Vagina (tissue), 2 donors: ENCODE measurements around the gene MMP28. TPM values are rescaled to one million over a fixed set of nuclear protein-coding genes. Genes with fewer than 3 reads are reported as not detected.
A peak's percentile ranks its signal among the peaks of the same experiment; 100 is the strongest.

Experiments
- DNase-seq, 2 donors: peaks; one replicate each; pipeline ENCODE4 v3.0.0-alpha.2; 2017; ENCODE audit errors: extremely low spot score in 2 of 2
- H3K27ac ChIP-seq: fragments of 200-600 bp; sonication (generic); one replicate; pipeline ENCODE4 v1.5.1; 2019
- H3K27me3 ChIP-seq: fragments of 200-600 bp; sonication (generic); one replicate; pipeline ENCODE4 v1.5.1; 2019
- H3K36me3 ChIP-seq, 2 donors: fragments of 200-600 bp; sonication (generic); one replicate each; pipeline ENCODE4 v1.5.1; 2017 to 2019
- H3K4me1 ChIP-seq: fragments of 200-600 bp; sonication (generic); one replicate; pipeline ENCODE4 v1.5.1; 2019
- H3K4me3 ChIP-seq, 2 donors: fragments of 200-600 bp; sonication (generic); 1 replicate in 1 of 2; 2 replicates in 1 of 2; pipeline ENCODE4 v1.5.1; 2016 to 2019
- H3K9me3 ChIP-seq: fragments of 200-600 bp; sonication (generic); one replicate; pipeline ENCODE4 v1.5.1; 2019
- POLR2A ChIP-seq, 2 donors: fragments of 450-650 bp; IDR thresholded peaks; one replicate each; pipeline ENCODE4 v1.6.1; 2017; ENCODE audit warnings: antibody characterized with exemption in 2 of 2, mild to moderate bottlenecking in 2 of 2, moderate library complexity in 2 of 2
- POLR2AphosphoS5 ChIP-seq, 2 donors: sonication (generic); formaldehyde crosslinking; IDR thresholded peaks; one replicate each; pipeline ENCODE4 v1.9.0; 2017; ENCODE audit warnings: antibody characterized with exemption in 2 of 2, mild to moderate bottlenecking in 2 of 2, low read depth in 1 of 2; ENCODE audit not compliant: insufficient read depth in 1 of 2
- intact Hi-C: fragments of 100-400 bp; cut with DNase I; formaldehyde crosslinking; loops from one replicate; pipeline ENCODE4 v1.15.1; 2023
- total RNA-seq: library from RNA; depleted of rRNA; stranded (reverse); fragments of >200 nt; gene quantifications from one replicate; pipeline ENCODE4 v1.2.3, GENCODE V29; 2016
- TF ChIP-seq, protein P1 (sequence below), 3 experiments: fragments of 450-650 bp in 2 of 3; fragments of 200-600 bp in 1 of 3; sonication (generic) in 1 of 3; IDR thresholded peaks; one replicate each; pipeline ENCODE4 v1.5.1; 2017 to 2019; ENCODE audit warnings: antibody characterized with exemption in 3 of 3, mild to moderate bottlenecking in 2 of 3, moderate library complexity in 2 of 3

The MMP28 gene
- total RNA-seq, 1 donor from 2014 or later: 32.2 TPM

DNA sequence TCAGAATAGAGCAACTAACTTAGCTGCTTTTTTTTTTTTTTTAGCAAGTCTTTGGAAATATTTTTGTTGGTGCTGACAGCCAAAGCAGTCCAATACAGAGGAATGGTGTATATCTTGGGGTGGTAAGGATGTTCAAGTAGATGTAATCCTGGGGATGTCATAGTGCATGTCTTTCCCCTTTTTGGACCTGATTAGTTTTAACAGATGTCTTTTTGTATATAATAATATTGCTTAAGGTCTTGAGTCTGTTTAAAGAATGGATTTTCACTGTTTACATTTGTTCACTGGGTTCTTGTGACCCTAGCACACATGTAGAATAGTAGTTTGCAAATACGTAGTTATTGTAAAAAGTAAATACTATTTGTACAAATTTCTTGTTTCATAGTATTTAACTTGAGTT is 21.8 kb upstream of the MMP28 start:
- Histone ChIP-seq H3K36me3 (peaks cover 0 to 26% of the 10 kb centered on the region in 2 donors), H3K9me3 (no peaks in the 10 kb centered on the region), H3K27me3 (no peaks in the 10 kb centered on the region), H3K4me3 (no peak overlapping the region), H3K27ac (no peak overlapping the region), H3K4me1 (peaks cover 46% of the 10 kb centered on the region)
- no peak for DNase-seq
- intact Hi-C loops: no loop called here
- TF ChIP-seq POLR2A (IDR thresholded peaks at IDR 0.05) (no peak), POLR2AphosphoS5 (IDR thresholded peaks at IDR 0.05; ENCODE audit: insufficient read depth in 1 of 2, low read depth in 1 of 2) (no peak)
- TF ChIP-seq, protein P1, sequence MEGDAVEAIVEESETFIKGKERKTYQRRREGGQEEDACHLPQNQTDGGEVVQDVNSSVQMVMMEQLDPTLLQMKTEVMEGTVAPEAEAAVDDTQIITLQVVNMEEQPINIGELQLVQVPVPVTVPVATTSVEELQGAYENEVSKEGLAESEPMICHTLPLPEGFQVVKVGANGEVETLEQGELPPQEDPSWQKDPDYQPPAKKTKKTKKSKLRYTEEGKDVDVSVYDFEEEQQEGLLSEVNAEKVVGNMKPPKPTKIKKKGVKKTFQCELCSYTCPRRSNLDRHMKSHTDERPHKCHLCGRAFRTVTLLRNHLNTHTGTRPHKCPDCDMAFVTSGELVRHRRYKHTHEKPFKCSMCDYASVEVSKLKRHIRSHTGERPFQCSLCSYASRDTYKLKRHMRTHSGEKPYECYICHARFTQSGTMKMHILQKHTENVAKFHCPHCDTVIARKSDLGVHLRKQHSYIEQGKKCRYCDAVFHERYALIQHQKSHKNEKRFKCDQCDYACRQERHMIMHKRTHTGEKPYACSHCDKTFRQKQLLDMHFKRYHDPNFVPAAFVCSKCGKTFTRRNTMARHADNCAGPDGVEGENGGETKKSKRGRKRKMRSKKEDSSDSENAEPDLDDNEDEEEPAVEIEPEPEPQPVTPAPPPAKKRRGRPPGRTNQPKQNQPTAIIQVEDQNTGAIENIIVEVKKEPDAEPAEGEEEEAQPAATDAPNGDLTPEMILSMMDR (IDR thresholded peaks at IDR 0.05): no peak

DNA sequence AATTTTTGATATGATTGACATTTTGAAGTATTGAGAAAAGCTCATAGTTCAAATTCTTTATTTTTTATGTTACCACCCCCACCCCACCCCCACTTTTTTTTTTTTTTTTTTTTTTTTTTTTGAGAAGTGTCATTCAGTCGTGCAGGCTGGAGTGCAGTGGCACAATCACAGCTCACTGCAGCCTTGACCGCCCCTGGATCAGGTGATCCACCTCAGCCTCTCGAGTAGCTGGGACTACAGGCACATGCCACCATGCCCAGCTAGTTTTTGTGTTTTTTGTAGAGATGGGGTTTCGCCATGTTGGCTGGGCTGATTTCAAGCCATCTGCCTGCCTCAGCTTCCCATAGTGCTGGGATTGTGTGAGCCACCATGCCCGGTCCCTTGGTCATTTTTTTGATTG is 21.3 kb upstream of the MMP28 start:
- Histone ChIP-seq H3K27ac (no peak overlapping the region), H3K9me3 (no peaks in the 10 kb centered on the region), H3K36me3 (peaks cover 0 to 23% of the 10 kb centered on the region in 2 donors), H3K27me3 (no peaks in the 10 kb centered on the region), H3K4me1 (peaks cover 51% of the 10 kb centered on the region), H3K4me3 (no peak overlapping the region)
- TF ChIP-seq POLR2A (IDR thresholded peaks at IDR 0.05) (no peak), POLR2AphosphoS5 (IDR thresholded peaks at IDR 0.05; ENCODE audit: insufficient read depth in 1 of 2, low read depth in 1 of 2) (no peak)
- intact Hi-C loops: no loop called here
- DNase-seq: no peak

DNA sequence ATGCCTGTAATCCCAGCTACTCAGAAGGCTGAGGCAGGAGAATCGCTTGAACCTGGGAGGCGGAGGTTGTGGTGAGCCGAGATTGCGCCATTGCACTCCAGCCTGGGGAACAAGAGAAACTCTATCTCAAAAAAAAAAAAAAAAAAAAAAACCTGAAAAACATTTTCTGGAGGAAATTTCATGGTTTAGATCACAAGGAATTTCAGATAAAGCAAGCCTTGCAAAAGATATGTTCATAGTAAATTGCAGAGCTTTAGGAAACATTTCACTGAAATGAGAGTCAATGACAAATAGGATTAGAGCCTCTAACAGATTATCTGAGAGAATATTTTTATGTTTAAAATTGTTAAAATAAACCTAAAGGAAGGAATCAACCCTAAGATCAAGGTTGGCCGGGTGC is 17.0 kb upstream of the MMP28 start:
- no peak overlapping the region for H3K27ac ChIP-seq
- peaks cover 76% of the 10 kb centered on the region for H3K4me1 ChIP-seq
- intact Hi-C loops: no loop called here
- no peaks in the 10 kb centered on the region for H3K9me3 ChIP-seq
- H3K4me3 ChIP-seq: no peak overlapping the region
- DNase-seq: no peak
- no peaks in the 10 kb centered on the region for H3K36me3 ChIP-seq
- TF ChIP-seq POLR2A (IDR thresholded peaks at IDR 0.05) (no peak), POLR2AphosphoS5 (IDR thresholded peaks at IDR 0.05; ENCODE audit: insufficient read depth in 1 of 2, low read depth in 1 of 2) (no peak)
- TF ChIP-seq, protein P1 (IDR thresholded peaks at IDR 0.05): no peak
- H3K27me3 ChIP-seq: no peaks in the 10 kb centered on the region

DNA sequence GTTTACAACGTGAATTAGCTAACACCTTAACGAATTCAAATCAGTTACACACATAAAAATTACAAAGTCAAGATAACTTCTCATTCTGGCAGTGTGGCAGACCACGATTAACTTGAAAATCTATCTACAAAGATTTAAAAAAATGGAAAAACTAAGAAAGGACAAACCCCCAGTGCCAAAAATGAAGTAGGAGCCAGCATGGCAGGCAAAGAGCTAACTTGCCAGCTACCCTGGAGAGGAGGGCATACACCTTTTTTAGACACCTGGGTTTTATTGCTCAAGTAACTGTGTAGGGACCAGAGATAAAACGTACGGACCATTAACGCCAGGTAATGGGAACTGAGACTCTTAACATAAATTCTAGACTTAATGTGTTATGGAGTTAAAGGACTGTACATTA is 16.3 kb upstream of the MMP28 start:
- no peaks in the 10 kb centered on the region for H3K36me3 ChIP-seq
- H3K27me3 ChIP-seq: no peaks in the 10 kb centered on the region
- no peak for DNase-seq
- no peak overlapping the region for H3K4me3 ChIP-seq
- intact Hi-C loops: no loop called here
- peaks cover 71% of the 10 kb centered on the region for H3K4me1 ChIP-seq
- H3K27ac ChIP-seq: no peak overlapping the region
- H3K9me3 ChIP-seq: no peaks in the 10 kb centered on the region
- no peak for TF ChIP-seq POLR2AphosphoS5 (IDR thresholded peaks at IDR 0.05; ENCODE audit: insufficient read depth in 1 of 2, low read depth in 1 of 2)
- TF ChIP-seq POLR2A (IDR thresholded peaks at IDR 0.05): no peak
- TF ChIP-seq, protein P1 (IDR thresholded peaks at IDR 0.05): no peak

DNA sequence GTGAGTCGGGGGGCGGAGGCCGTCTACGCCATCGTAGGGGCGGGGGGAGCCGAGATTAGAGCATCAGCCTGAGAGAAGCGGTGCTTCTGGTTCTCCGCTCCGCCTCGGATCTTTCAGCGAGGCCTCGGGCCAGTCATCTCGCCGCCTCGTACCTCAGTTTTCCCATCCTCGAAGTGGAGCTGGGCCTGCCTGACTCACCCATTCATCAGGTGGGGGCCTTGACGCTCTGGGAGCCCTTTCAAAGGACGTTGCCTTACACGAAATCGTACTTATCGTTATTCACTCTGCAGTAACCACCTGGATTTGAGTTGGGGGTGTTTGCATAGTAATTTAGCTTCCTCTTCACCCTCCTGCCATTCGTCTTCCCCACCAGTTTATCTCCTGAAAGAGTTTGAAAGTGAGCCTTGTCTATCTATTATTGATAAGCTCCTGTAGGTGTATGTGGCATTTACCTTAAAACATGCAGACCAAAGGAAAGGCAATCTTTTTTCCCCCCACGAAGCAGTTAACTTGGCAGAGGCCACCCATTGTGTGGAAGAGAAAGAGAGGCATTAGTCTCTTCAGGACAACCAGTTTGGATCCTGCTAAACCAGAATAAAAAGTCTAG is 14.5 kb upstream of the MMP28 start:
- H3K4me1 ChIP-seq: peaks cover 55% of the 10 kb centered on the region
- no peaks in the 10 kb centered on the region for H3K9me3 ChIP-seq
- TF ChIP-seq POLR2AphosphoS5 (IDR thresholded peaks at IDR 0.05; ENCODE audit: insufficient read depth in 1 of 2, low read depth in 1 of 2) (no peak), POLR2A (IDR thresholded peaks at IDR 0.05) (no peak)
- no peak for DNase-seq
- intact Hi-C loops: no loop called here
- H3K4me3 ChIP-seq: peak overlapping the region; percentile 57 to 97
- no peaks in the 10 kb centered on the region for H3K27me3 ChIP-seq
- no peaks in the 10 kb centered on the region for H3K36me3 ChIP-seq
- peak overlapping the region; percentile 97 for H3K27ac ChIP-seq
